RWPE1 (cell line): ENCODE results near the gene PRR15L.

Experiments used
- CTCF ChIA-PET: fragments of 350-600 bp; sonication (Branson Sonifier 250); formaldehyde crosslinking; extraction: SDS; loops from one replicate; lab custom pipeline; 2021; lab: Yijun Ruan, JAX
- POLR2A ChIA-PET: fragments of 400-600 bp; formaldehyde crosslinking; extraction: SDS; loops from one replicate; lab custom pipeline; 2020; ENCODE audit warnings: antibody characterized with exemption; ENCODE audit not compliant: low non-redundant PET; lab: Yijun Ruan, JAX
- DNase-seq: peaks from one replicate; pipeline ENCODE4 v3.0.0; 2012; ENCODE audit warnings: low spot score
- H3K27ac ChIP-seq: fragments of 450-650 bp; 2 replicates; pipeline ENCODE4 v1.5.1; 2017
- CTCF ChIP-seq: fragments of 450-650 bp; conservative IDR thresholded peaks from 2 replicates; pipeline ENCODE4 v1.5.1; 2017; ENCODE audit warnings: low read depth, mild to moderate bottlenecking

PRR15L gene

GRCh38 chr17:47995241-47995935 lies 37.7 kb upstream of the PRR15L start:
- POLR2A ChIA-PET = no interaction called here

GRCh38 chr17:47994724-47995123 lies 37.0 kb upstream of the PRR15L start:
- H3K27ac ChIP-seq = no peak overlapping the region
- ChIA-PET POLR2A (no interaction called here), CTCF (no interaction called here)
- DNase-seq = no peak
- TF ChIP-seq CTCF = no peak

More at GRCh38 chr17:47995241-47995935, 37.7 kb upstream of the PRR15L start:
- no peak overlapping the region for H3K27ac ChIP-seq
- TF ChIP-seq CTCF = no peak
- CTCF ChIA-PET = no interaction called here
- DNase-seq = no peak

- TF ChIP-seq CTCF = no peak
- H3K27ac ChIP-seq = no peak overlapping the region
- DNase-seq = no peak
- CTCF ChIA-PET = no interaction called here
- POLR2A ChIA-PET = no interaction called here
These were observed 36.3 kb upstream of the PRR15L start for GRCh38 chr17:47993964-47994363.

- no peak for DNase-seq
- H3K27ac ChIP-seq = no peak overlapping the region
- TF ChIP-seq CTCF = no peak
- CTCF ChIA-PET = no interaction called here
- POLR2A ChIA-PET = no interaction called here
These were observed 35.4 kb upstream of the PRR15L start for GRCh38 chr17:47993031-47993564.

GRCh38 chr17:47992216-47992615 lies 34.5 kb upstream of the PRR15L start:
- H3K27ac ChIP-seq = no peak overlapping the region
- POLR2A ChIA-PET = no interaction called here
- no peak for DNase-seq
- CTCF ChIA-PET = interaction anchor here (0.7 kb wide), 1 partner anchor 22 kb away, joined by 4 read pairs; no protein-coding TSS in a partner anchor
- no peak for TF ChIP-seq CTCF

GRCh38 chr17:47990962-47991731 lies 33.5 kb upstream of the PRR15L start:
- CTCF ChIA-PET = no interaction called here
- no peak for DNase-seq
- TF ChIP-seq CTCF = no peak
- no peak overlapping the region for H3K27ac ChIP-seq
- POLR2A ChIA-PET = no interaction called here
